ENCODE results near the gene SCN3A. TPM values are rescaled to one million over a fixed set of nuclear protein-coding genes. Genes with fewer than 3 reads are reported as not detected.

The SCN3A gene
- total RNA-seq, 1 experiment from 2014 or later: not detected

GRCh38 chr2:165067643-165068486, 136.0 kb downstream of the SCN3A start:
- Histone ChIP-seq H3K27me3 (ENCODE audit: control insufficient read depth, insufficient read depth, low read length) (no peaks in the 10 kb centered on the region), H3K36me3 (replicated peaks; ENCODE audit: control insufficient read depth, insufficient read depth, low read length) (no peaks in the 10 kb centered on the region), H3K4me3 (ENCODE audit: insufficient read depth, low read depth, low read length) (no peak overlapping the region)
- DNase-seq: peak; percentile 66

DNA sequence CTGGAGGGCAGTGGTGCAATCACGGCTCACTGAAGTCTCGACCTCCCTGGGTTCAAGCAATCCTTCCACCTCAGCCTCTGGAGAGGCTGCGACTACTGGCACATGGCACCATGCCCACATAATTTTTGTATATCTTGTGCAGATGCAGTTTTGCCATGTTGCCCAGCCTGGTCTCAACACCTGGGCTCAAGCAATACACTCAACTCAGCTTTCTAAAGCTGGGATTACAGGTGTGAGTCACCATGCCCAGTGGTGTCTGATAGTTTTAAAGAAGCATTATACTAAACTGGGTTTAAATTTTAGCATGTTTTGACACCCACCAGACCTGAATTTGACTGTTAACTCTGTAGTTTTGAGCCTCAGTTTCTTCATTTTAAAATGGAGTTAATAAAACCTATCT, 139.1 kb downstream of the SCN3A start:
- no peaks in the 10 kb centered on the region for H3K27me3 ChIP-seq (ENCODE audit: control insufficient read depth, insufficient read depth, low read length)
- no peaks in the 10 kb centered on the region for H3K36me3 ChIP-seq (replicated peaks; ENCODE audit: control insufficient read depth, insufficient read depth, low read length)
- DNase-seq: no peak
- H3K4me3 ChIP-seq (ENCODE audit: insufficient read depth, low read depth, low read length): no peak overlapping the region

- no peak for DNase-seq
- Histone ChIP-seq H3K27me3 (ENCODE audit: control insufficient read depth, insufficient read depth, low read length) (no peaks in the 10 kb centered on the region), H3K36me3 (replicated peaks; ENCODE audit: control insufficient read depth, insufficient read depth, low read length) (no peaks in the 10 kb centered on the region), H3K4me3 (ENCODE audit: insufficient read depth, low read depth, low read length) (no peak overlapping the region)
Measured at GRCh38 chr2:165060411-165060810, 143.4 kb downstream of the SCN3A start.

DNA sequence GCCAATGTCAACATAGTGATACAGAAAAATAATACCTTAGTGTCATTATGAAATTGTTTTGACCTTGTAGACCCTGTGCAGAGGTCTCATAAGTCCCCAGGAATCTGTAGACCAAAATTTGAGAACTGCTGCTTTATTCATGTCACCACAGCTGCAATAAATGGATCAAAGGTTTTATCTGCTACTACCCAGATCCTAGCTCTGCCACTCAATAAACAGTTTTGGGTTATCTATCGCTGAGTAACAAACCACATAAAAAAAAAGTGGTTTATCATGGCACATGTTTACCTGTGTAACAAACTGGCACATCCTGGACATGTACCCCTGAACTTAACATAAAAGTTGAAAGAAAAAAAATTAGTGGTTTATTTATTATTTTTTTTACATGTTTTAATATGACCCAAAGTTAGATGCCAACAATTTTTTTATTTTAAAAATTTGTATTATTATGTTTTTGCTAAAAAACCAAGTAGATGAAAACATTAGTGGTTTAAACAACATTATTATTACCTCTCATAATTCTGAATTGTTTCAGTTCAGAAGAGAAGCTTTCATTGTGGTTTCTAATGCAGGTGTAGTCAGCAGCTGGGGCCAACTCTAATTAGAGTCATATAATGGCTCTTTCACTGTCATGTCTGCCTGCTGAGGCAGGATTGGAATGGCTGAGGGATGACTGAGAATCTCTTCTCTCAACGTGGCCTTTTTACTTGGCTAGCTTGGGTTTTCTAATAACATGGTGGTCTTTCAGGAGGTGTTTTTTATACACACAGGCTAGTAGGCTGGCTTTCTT, 145.2 kb downstream of the SCN3A start:
- no peaks in the 10 kb centered on the region for H3K27me3 ChIP-seq (ENCODE audit: control insufficient read depth, insufficient read depth, low read length)
- no peaks in the 10 kb centered on the region for H3K36me3 ChIP-seq (replicated peaks; ENCODE audit: control insufficient read depth, insufficient read depth, low read length)
- H3K4me3 ChIP-seq (ENCODE audit: insufficient read depth, low read depth, low read length): no peak overlapping the region
- DNase-seq: no peak

- Histone ChIP-seq H3K27me3 (ENCODE audit: control insufficient read depth, insufficient read depth, low read length) (no peaks in the 10 kb centered on the region), H3K4me3 (ENCODE audit: insufficient read depth, low read depth, low read length) (no peak overlapping the region), H3K36me3 (replicated peaks; ENCODE audit: control insufficient read depth, insufficient read depth, low read length) (no peaks in the 10 kb centered on the region)
- DNase-seq: no peak
Measured at GRCh38 chr2:165057931-165058330, 145.9 kb downstream of the SCN3A start.

GRCh38 chr2:165057308-165057707, 146.5 kb downstream of the SCN3A start:
- no peaks in the 10 kb centered on the region for H3K36me3 ChIP-seq (replicated peaks; ENCODE audit: control insufficient read depth, insufficient read depth, low read length)
- H3K4me3 ChIP-seq (ENCODE audit: insufficient read depth, low read depth, low read length): no peak overlapping the region
- H3K27me3 ChIP-seq (ENCODE audit: control insufficient read depth, insufficient read depth, low read length): no peaks in the 10 kb centered on the region
- no peak for DNase-seq

GRCh38 chr2:165056564-165056963, 147.3 kb downstream of the SCN3A start:
- H3K4me3 ChIP-seq (ENCODE audit: insufficient read depth, low read depth, low read length): no peak overlapping the region
- no peak for DNase-seq
- no peaks in the 10 kb centered on the region for H3K27me3 ChIP-seq (ENCODE audit: control insufficient read depth, insufficient read depth, low read length)
- no peaks in the 10 kb centered on the region for H3K36me3 ChIP-seq (replicated peaks; ENCODE audit: control insufficient read depth, insufficient read depth, low read length)

DNA sequence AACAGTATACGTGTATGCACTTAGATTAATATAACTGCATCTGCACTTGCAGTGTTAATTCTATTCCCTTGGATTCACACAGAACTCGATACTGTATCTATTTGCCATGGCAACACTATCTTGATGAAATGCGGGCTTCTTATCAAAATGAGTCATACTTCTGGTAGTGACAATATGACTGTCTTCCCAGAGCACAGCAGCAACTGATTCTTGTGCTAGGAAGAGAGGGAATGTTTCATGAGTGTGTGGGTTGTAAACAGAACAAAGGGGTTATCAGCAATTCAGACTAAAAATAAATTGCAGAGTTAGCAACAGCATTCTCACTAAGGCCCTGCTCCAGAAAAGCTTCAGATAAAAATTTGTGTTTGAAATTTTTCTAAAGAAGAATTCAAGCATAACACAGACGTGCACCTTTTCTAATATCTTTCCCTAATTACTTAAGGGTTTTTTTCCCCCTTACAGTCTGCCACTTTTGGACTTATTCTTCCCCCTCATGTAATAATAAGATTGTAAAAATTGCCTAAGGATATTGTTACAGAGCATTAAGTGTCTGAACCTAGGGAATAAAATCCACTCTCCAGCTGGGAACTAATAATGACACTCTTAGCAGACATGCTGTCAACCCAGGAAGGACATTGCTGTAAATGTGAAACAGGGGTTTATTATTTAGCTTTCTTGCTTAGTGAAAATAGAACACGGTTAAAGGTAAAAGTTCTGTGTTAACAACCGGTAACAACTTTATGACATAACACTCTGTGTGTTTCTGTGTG, 148.6 kb downstream of the SCN3A start:
- DNase-seq: no peak
- H3K36me3 ChIP-seq (replicated peaks; ENCODE audit: control insufficient read depth, insufficient read depth, low read length): no peaks in the 10 kb centered on the region
- no peak overlapping the region for H3K4me3 ChIP-seq (ENCODE audit: insufficient read depth, low read depth, low read length)
- H3K27me3 ChIP-seq (ENCODE audit: control insufficient read depth, insufficient read depth, low read length): no peaks in the 10 kb centered on the region

DNA sequence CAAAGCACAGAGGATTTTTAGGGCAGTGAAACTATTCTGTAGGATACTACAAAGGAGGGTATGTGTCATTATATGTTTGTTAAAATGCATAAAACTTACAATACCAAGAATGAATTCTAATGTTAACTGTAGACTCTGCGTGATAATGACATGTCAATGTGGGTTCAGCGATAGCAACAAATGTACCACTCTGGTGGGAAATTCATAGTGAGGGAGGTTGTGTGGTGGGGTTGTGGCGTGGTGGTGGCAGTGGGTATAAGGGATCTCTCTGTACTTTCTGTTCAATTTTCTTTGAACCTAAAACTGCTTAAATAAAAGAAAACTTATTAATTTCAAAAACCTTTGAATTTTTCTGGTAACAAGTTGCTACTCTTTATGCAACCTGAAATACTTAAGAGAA, 149.2 kb downstream of the SCN3A start:
- H3K36me3 ChIP-seq (replicated peaks; ENCODE audit: control insufficient read depth, insufficient read depth, low read length): no peaks in the 10 kb centered on the region
- no peaks in the 10 kb centered on the region for H3K27me3 ChIP-seq (ENCODE audit: control insufficient read depth, insufficient read depth, low read length)
- DNase-seq: no peak
- H3K4me3 ChIP-seq (ENCODE audit: insufficient read depth, low read depth, low read length): no peak overlapping the region

GRCh38 chr2:165044505-165045303, 159.1 kb downstream of the SCN3A start:
- H3K36me3 ChIP-seq (replicated peaks; ENCODE audit: control insufficient read depth, insufficient read depth, low read length): no peaks in the 10 kb centered on the region
- H3K27me3 ChIP-seq (ENCODE audit: control insufficient read depth, insufficient read depth, low read length): no peaks in the 10 kb centered on the region
- no peak overlapping the region for H3K4me3 ChIP-seq (ENCODE audit: insufficient read depth, low read depth, low read length)
- peak; percentile 6 for DNase-seq

Other genes starting within 250 kb of the SCN3A start
- gene SLC38A11, start 248.5 kb downstream of the SCN3A start, total RNA-seq (2014; rRNA removed; shearing (Covaris generic)): not detected in 2 replicates
- gene SCN2A, start 35.4 kb upstream of the SCN3A start, total RNA-seq (2014; rRNA removed; shearing (Covaris generic)): under 0.01 TPM in 1 of 2 replicates, not detected in the other